Osteoblast (primary cell): ENCODE results near the gene DHH. TPM values are rescaled to one million over a fixed set of nuclear protein-coding genes. Genes with fewer than 3 reads are reported as not detected.
"Not testable (repeated sequence)": the region's sequence is repeated elsewhere in the genome, so short reads cannot be mapped to it uniquely, and the experiment has no call there.

Experiments
- DNase-seq: peaks from one replicate; pipeline ENCODE4 v3.0.0; 2011; ENCODE audit warnings: low spot score, mixed read lengths; ENCODE audit not compliant: insufficient read length; ENCODE audit errors: missing footprints
- H2AFZ ChIP-seq: 2 replicates; pipeline ENCODE4 v1.6.0; 2011; ENCODE audit warnings: mild to moderate bottlenecking, low read length
- H3K27ac ChIP-seq: 2 replicates; pipeline ENCODE4 v1.5.1; 2011; ENCODE audit warnings: mild to moderate bottlenecking, low read depth, low read length, moderate library complexity
- H3K27me3 ChIP-seq: 2 replicates; pipeline ENCODE4 v1.6.0; 2012; ENCODE audit warnings: mild to moderate bottlenecking, control low read depth, inconsistent platforms, low read length, moderate library complexity; ENCODE audit not compliant: insufficient read depth
- H3K36me3 ChIP-seq: 2 replicates; pipeline ENCODE4 v1.5.1; 2011; ENCODE audit warnings: mild to moderate bottlenecking, low read length, control low read depth, moderate library complexity; ENCODE audit not compliant: insufficient read depth
- H3K4me1 ChIP-seq: 2 replicates; pipeline ENCODE4 v1.5.1; 2011; ENCODE audit warnings: mild to moderate bottlenecking, low read length, control low read depth, moderate library complexity; ENCODE audit not compliant: insufficient read depth
- H3K4me2 ChIP-seq: 2 replicates; pipeline ENCODE4 v1.6.0; 2011; ENCODE audit warnings: mild to moderate bottlenecking, low read length; ENCODE audit not compliant: insufficient read depth
- H3K4me3 ChIP-seq: fragments of 200-600 bp; sonication (generic); 3 replicates; pipeline ENCODE4 v1.5.1; 2012; ENCODE audit warnings: mild to moderate bottlenecking, low read length, inconsistent platforms; ENCODE audit not compliant: insufficient read depth
- H3K79me2 ChIP-seq: 2 replicates; pipeline ENCODE4 v1.6.0; 2012; ENCODE audit warnings: mild to moderate bottlenecking, low read length, control low read depth, inconsistent platforms; ENCODE audit not compliant: insufficient read depth
- H3K9me3 ChIP-seq: 2 replicates; pipeline ENCODE4 v1.5.1; 2011; ENCODE audit warnings: low read depth, low read length, control low read depth
- H4K20me1 ChIP-seq: 2 replicates; pipeline ENCODE4 v1.6.0; 2012; ENCODE audit warnings: mild to moderate bottlenecking, low read length, control low read depth; ENCODE audit not compliant: insufficient read depth
- CTCF ChIP-seq: IDR thresholded peaks from 2 replicates; pipeline ENCODE4 v1.5.1; 2011; ENCODE audit warnings: mild to moderate bottlenecking, low read depth, low read length, moderate library complexity; ENCODE audit errors: extremely low read depth
- total RNA-seq: library from RNA; depleted of rRNA; stranded (reverse); fragments of >200 nt; gene quantifications from 2 replicates; pipeline ENCODE4 v1.2.3, GENCODE V29; 2012

DHH gene
- total RNA-seq, 1 donor, result not detected

GRCh38 chr12:49129332-49130150 is 34.9 kb upstream of the DHH start:
- Histone ChIP-seq H3K4me2 (peak overlapping the region; percentile 97), H3K4me3 (peak overlapping the region; percentile 98), H4K20me1 (peaks cover 26% of the 10 kb centered on the region), H2AFZ (no peak overlapping the region), H3K79me2 (peaks cover 45% of the 10 kb centered on the region), H3K27me3 (no peaks in the 10 kb centered on the region), H3K27ac (peak overlapping the region; percentile 100), H3K4me1 (peaks cover 34% of the 10 kb centered on the region), H3K9me3 (no peaks in the 10 kb centered on the region), H3K36me3 (peaks cover 29% of the 10 kb centered on the region)
- DNase-seq, result no peak
- no peak for TF ChIP-seq CTCF

DNA sequence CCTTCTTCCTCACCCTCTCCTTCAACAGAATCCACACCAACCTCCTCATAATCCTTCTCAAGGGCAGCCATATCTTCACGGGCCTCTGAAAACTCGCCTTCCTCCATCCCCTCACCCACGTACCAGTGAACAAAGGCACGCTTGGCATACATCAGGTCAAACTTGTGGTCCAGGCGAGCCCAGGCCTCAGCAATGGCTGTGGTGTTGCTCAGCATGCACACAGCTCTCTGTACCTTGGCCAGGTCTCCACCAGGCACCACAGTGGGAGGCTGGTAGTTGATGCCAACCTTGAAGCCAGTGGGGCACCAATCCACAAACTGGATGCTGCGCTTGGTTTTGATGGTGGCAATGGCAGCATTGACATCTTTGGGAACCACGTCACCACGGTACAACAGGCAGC is 33.4 kb upstream of the DHH start:
- Histone ChIP-seq H3K36me3 (peaks cover 29% of the 10 kb centered on the region), H3K4me1 (peaks cover 29% of the 10 kb centered on the region), H4K20me1 (peaks cover 26% of the 10 kb centered on the region), H3K79me2 (peaks cover 37% of the 10 kb centered on the region)
- H3K4me3 ChIP-seq, H2AFZ ChIP-seq, DNase-seq, H3K27me3 ChIP-seq, H3K9me3 ChIP-seq, H3K4me2 ChIP-seq, H3K27ac ChIP-seq: not testable (repeated sequence)

- no peak for TF ChIP-seq CTCF
- H2AFZ ChIP-seq, result no peak overlapping the region
- H3K9me3 ChIP-seq, result no peaks in the 10 kb centered on the region
- H3K79me2 ChIP-seq, result peaks cover 29% of the 10 kb centered on the region
- H3K27ac ChIP-seq, result no peak overlapping the region
- no peaks in the 10 kb centered on the region for H3K27me3 ChIP-seq
- H3K4me1 ChIP-seq, result peaks cover 20% of the 10 kb centered on the region
- H4K20me1 ChIP-seq, result peaks cover 26% of the 10 kb centered on the region
- H3K4me3 ChIP-seq, result no peak overlapping the region
- H3K4me2 ChIP-seq, result no peak overlapping the region
- DNase-seq, result no peak
- peaks cover 29% of the 10 kb centered on the region for H3K36me3 ChIP-seq
Observed at GRCh38 chr12:49126852-49127763, 32.5 kb upstream of the DHH start.

DNA sequence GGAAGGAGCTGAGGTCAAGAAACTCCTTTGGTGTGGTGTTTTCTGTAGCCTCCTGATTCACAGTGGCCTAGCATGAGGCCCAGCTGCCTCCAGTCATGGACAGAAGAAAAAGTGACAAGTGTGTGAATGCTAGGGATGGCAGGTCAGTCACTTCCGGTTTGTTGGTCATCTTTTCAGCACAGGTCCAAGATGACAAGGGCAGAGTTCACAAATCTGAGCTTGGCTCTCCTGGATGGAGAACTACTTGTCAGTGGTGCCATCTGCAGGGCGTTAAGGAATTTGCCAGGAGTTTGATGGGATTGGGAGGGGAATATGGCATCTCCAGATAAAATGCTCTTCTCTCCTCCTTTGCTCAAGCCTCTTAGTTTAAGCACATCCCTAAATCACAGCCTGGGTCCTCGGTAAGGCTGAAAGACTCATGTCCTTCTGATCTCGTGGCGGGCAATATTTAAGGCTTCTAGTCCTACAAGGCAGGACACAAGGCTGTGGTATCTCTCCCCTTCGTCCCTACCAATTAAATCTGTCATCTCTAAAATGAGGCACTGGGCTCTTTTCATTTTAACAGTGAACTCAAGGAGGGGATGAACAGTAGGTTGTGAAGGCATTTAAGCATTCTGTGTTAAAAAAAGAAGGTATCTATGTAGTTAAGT is 26.6 kb upstream of the DHH start:
- no peak overlapping the region for H3K4me3 ChIP-seq
- H3K4me2 ChIP-seq, result no peak overlapping the region
- H3K36me3 ChIP-seq, result no peaks in the 10 kb centered on the region
- no peak overlapping the region for H3K27ac ChIP-seq
- H3K27me3 ChIP-seq, result no peaks in the 10 kb centered on the region
- peak; percentile 75 for TF ChIP-seq CTCF
- no peaks in the 10 kb centered on the region for H3K79me2 ChIP-seq
- peak; percentile 88 for DNase-seq
- no peaks in the 10 kb centered on the region for H3K9me3 ChIP-seq
- H2AFZ ChIP-seq, result peak overlapping the region; percentile 72
- no peaks in the 10 kb centered on the region for H4K20me1 ChIP-seq
- no peaks in the 10 kb centered on the region for H3K4me1 ChIP-seq
